Spleen (tissue), 13 donors: ENCODE results near the gene COL12A1. TPM values are rescaled to one million over a fixed set of nuclear protein-coding genes. Genes with fewer than 3 reads are reported as not detected.

Experiments
- DNase-seq: peaks from one replicate; pipeline ENCODE4 v3.0.0-alpha.2; 2020
- H3K27ac ChIP-seq, 8 donors: fragments of 200-600 bp; sonication (generic) in 7 of 8; 1 replicate in 4 of 8; 2 replicates in 4 of 8; pipeline versions ENCODE4 v1.5.0 to v1.8.0; 2016 to 2021; ENCODE audit warnings: inconsistent platforms in 4 of 8, mild to moderate bottlenecking in 4 of 8, moderate library complexity in 1 of 8
- H3K27me3 ChIP-seq, 7 donors: fragments of 200-600 bp; sonication (generic) in 6 of 7; replicated peaks in 1 of 7; 1 replicate in 4 of 7; 2 replicates in 3 of 7; pipeline versions ENCODE4 v1.5.0 to v1.8.0; 2016 to 2021; ENCODE audit warnings: inconsistent platforms in 3 of 7, mild to moderate bottlenecking in 1 of 7
- H3K36me3 ChIP-seq, 6 donors: fragments of 200-600 bp; sonication (generic) in 5 of 6; 1 replicate in 4 of 6; 2 replicates in 2 of 6; pipeline versions ENCODE4 v1.5.0 to v1.8.0; 2016 to 2021; ENCODE audit warnings: inconsistent platforms in 2 of 6
- H3K4me1 ChIP-seq, 6 donors: fragments of 200-600 bp; sonication (generic) in 5 of 6; 1 replicate in 3 of 6; 2 replicates in 3 of 6; pipeline versions ENCODE4 v1.5.0 to v1.8.0; 2016 to 2021; ENCODE audit warnings: inconsistent platforms in 3 of 6
- H3K4me3 ChIP-seq, 8 donors: fragments of 200-600 bp; sonication (generic) in 7 of 8; 1 replicate in 4 of 8; 2 replicates in 4 of 8; pipeline versions ENCODE4 v1.5.0 to v1.8.0; 2016 to 2021; ENCODE audit warnings: inconsistent platforms in 4 of 8, mild to moderate bottlenecking in 4 of 8, moderate library complexity in 2 of 8
- H3K9me3 ChIP-seq, 8 donors: fragments of 200-600 bp; sonication (generic) in 7 of 8; 1 replicate in 4 of 8; 2 replicates in 4 of 8; pipeline versions ENCODE4 v1.5.0 to v1.8.0; 2016 to 2021; ENCODE audit warnings: inconsistent platforms in 4 of 8
- POLR2A ChIP-seq, 3 donors: fragments of 450-650 bp; IDR thresholded peaks; one replicate each; pipeline ENCODE4 v1.5.1; 2017; ENCODE audit warnings: antibody characterized with exemption in 3 of 3, mild to moderate bottlenecking in 1 of 3
- POLR2AphosphoS5 ChIP-seq, 3 donors: sonication (generic); formaldehyde crosslinking; IDR thresholded peaks; one replicate each; pipeline ENCODE4 v1.5.1; 2017; ENCODE audit warnings: antibody characterized with exemption in 3 of 3
- whole genome bisulfite sequencing, 5 donors: extraction: QIAGEN DNeasy Blood & Tissue Kit in 3 of 5; methylation state at CpG; one replicate each; pipeline versions ENCODE4 v1.1.5 to v1.1.7; 2013 to 2018; 5-methylcytosine and 5-hydroxymethylcytosine counted together
- intact Hi-C: fragments of 100-400 bp; cut with DNase I; formaldehyde crosslinking; loops from one replicate; pipeline ENCODE4 v1.15.0; 2023; ENCODE audit warnings: low total_unique reads
- long read RNA-seq, 2 donors: transcript quantifications; one replicate each; lab custom pipeline, GENCODE V29; 2026
- polyA plus RNA-seq, 3 donors: library from polyadenylated mRNA; stranded (reverse); fragments of 200-250 nt; gene quantifications; one replicate each; pipeline ENCODE4 v1.2.1, GENCODE V29; 2013
- total RNA-seq, 7 donors: library from RNA; depleted of rRNA in 3 of 7; stranded (reverse); fragments of >200 nt in 3 of 7; fragmentation: NEBNext Ultra II Directional in 4 of 7; extraction: Animal tissue kit (Norgen Biotek cat#: 25700) in 4 of 7; gene quantifications; one replicate each; pipeline versions ENCODE4 v1.1.0 to v1.2.1, GENCODE V29; 2016 to 2021
- TF ChIP-seq, protein P1 (sequence below), 11 experiments: fragments of 200-600 bp in 7 of 11; fragments of 450-650 bp in 4 of 11; sonication (generic) in 4 of 11; IDR thresholded peaks in 8 of 11; conservative IDR thresholded peaks in 3 of 11; 1 replicate in 7 of 11; 2 replicates in 4 of 11; pipeline versions ENCODE4 v1.4.0 to v1.8.0; 2016 to 2021; ENCODE audit warnings: antibody characterized with exemption in 11 of 11, inconsistent platforms in 4 of 11, mild to moderate bottlenecking in 1 of 11
- donor health status: healthy with polysubstance abuse.
- donor health status: DM: no; HTN: no; CAD: no; lungs with moderate emphysema.
- donor health status: DM: no; HTN: no; CAD: no.
- donor health status: Bipolar disorder and iron deficiency.
- donor health status: healthy.
- donor health status: DM: no; HTN: no; CAD: no.
- donor health status: DM: yes; HTN: yes; CAD: no.

The COL12A1 gene
- 10 to 100 TPM; 20.4 to 32.6 (median 23.7) TPM for total RNA-seq
- 1 to 10 TPM; 2.5 to 7.1 (median 4.6) TPM for polyA plus RNA-seq
- long read RNA-seq, donor 1, partial matches to known transcripts: 12 of 12 reads
- long read RNA-seq, donor 1, other reads (novel, unspliced or antisense): 0 of 12 reads
- long read RNA-seq, donor 2, partial matches to known transcripts: 19 of 20 reads
- long read RNA-seq, donor 2, other reads (novel, unspliced or antisense): 0 of 20 reads

DNA sequence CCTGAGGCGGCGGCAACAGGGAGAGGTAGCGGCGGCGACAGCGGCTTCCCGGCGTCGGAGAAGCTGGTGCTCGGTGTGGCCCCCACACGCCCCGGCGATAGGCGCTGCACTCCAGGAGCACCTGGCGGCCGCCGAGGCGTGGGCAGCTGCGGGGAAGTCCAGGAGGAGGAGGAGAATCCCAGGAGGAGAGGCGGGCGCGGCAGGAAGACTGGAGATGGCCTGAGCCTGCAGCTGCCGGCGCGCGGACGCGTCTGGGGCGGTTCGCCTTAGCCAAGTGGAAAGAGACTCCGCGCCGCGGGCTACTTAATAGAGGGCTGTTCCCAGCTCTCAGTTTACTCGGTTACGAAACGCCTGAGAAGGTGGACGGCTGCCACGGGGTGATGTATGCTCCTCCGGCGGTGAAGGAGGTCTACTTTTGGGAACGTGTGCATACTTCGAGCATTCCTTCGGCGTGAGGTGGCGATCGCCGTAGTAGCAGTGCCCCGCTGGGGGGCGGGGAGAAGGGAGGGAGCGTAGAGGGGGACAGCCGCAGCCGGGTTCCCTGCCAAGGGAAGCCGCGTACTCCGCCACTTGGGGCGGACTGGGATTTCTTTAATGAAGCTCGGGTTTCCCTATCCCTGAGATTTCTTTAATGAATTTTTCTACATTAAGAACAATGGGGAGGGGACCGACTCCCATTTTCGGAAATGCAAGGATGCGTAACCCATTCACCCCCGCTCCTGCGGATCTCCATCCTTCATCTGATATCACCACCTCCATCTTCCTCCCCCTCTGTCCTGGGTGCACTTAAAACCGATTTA is at the start of gene COL12A1:
COL12A1 (minus strand) TSS at position 278 of the 800 bp plus-strand sequence. CDS start 3,261 bp downstream, outside the sequence.
- 1 to 8% (median 2%) methylated on average over 47 to 64 of the region's 64 CpGs for WGBS, 5 donors
- Histone ChIP-seq H3K9me3 (no peaks in the 10 kb centered on the region), H3K4me3 (peak within 1 kb of the TSS; percentile 20 to 67 (median 42)), H3K27ac (peak within 1 kb of the TSS in 7 of 8 donors; percentile 4 to 64 (median 60)), H3K36me3 (no peaks in the 10 kb centered on the region), H3K4me1 (peaks cover 29 to 78% (median 62%) of the 10 kb centered on the region in 6 donors), H3K27me3 (peaks cover 10 to 99% (median 73%) of the 10 kb centered on the region in 7 donors)
- peak; percentile 81 for DNase-seq
- intact Hi-C loops: loop anchor here (5.0 to 10.0 kb wide), 2 partner anchors 1114 to 1351 kb away; no protein-coding TSS in a partner anchor
- TF ChIP-seq, protein P1, sequence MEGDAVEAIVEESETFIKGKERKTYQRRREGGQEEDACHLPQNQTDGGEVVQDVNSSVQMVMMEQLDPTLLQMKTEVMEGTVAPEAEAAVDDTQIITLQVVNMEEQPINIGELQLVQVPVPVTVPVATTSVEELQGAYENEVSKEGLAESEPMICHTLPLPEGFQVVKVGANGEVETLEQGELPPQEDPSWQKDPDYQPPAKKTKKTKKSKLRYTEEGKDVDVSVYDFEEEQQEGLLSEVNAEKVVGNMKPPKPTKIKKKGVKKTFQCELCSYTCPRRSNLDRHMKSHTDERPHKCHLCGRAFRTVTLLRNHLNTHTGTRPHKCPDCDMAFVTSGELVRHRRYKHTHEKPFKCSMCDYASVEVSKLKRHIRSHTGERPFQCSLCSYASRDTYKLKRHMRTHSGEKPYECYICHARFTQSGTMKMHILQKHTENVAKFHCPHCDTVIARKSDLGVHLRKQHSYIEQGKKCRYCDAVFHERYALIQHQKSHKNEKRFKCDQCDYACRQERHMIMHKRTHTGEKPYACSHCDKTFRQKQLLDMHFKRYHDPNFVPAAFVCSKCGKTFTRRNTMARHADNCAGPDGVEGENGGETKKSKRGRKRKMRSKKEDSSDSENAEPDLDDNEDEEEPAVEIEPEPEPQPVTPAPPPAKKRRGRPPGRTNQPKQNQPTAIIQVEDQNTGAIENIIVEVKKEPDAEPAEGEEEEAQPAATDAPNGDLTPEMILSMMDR (IDR thresholded peaks at IDR 0.05 in 8 of 11, conservative IDR thresholded peaks at IDR 0.05 in 3 of 11): no peak
- peak in 2 of 3 donors; percentile 54 to 64 for TF ChIP-seq POLR2AphosphoS5 (IDR thresholded peaks at IDR 0.05)
- no peak for TF ChIP-seq POLR2A (IDR thresholded peaks at IDR 0.05)

DNA sequence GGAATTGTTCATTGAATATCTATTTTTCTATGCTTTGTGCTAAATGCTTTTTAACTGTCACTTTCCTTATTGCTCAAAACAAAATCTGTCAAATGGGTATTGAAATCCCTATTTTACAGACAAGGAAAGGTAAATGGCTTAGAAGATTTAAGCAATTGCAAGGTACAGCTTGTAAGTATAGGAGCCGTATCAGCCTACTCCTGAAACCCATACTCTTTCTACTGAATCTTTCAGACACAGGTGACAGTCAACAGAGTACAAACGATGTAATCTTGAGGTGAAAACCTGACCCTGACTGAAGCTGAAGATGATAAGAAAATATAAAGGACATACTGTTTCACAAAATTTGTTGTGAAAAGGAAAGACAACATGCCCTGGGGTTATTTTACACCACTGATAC is 44.7 kb upstream of the COL12A1 start:
- no peaks in the 10 kb centered on the region for H3K27me3 ChIP-seq
- intact Hi-C loops: no loop called here
- no peak overlapping the region for H3K27ac ChIP-seq
- H3K9me3 ChIP-seq: no peaks in the 10 kb centered on the region
- H3K36me3 ChIP-seq: peaks cover 0 to 35% (median 12%) of the 10 kb centered on the region in 6 donors
- no peaks in the 10 kb centered on the region for H3K4me1 ChIP-seq
- TF ChIP-seq, protein P1 (IDR thresholded peaks at IDR 0.05 in 8 of 11, conservative IDR thresholded peaks at IDR 0.05 in 3 of 11): no peak
- TF ChIP-seq POLR2AphosphoS5 (IDR thresholded peaks at IDR 0.05) (no peak), POLR2A (IDR thresholded peaks at IDR 0.05) (no peak)
- DNase-seq: no peak
- H3K4me3 ChIP-seq: no peak overlapping the region
- WGBS, 5 donors: 82 to 91% (median 84%) methylated on average over 2 of the region's 2 CpGs

DNA sequence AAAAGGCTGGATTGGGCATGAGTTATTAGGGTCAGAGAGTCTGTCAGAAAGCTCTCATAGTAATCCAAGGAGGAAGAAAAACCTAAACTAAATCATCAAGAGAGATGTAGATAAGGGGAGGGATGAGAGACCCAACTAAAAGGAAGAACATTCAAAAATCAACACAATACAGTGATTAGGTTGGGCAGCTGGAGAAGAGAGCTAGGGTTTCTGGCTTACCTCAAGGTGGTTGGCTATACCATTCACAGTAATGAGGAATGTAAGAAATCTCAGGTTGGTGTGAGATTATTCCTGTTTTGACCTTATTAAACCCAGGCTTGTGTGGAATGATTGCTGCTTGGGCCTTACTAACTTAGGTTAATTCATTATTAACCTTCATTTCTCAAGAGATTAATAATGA is 44.0 kb upstream of the COL12A1 start:
- H3K9me3 ChIP-seq: no peaks in the 10 kb centered on the region
- H3K4me1 ChIP-seq: no peaks in the 10 kb centered on the region
- TF ChIP-seq, protein P1 (IDR thresholded peaks at IDR 0.05 in 8 of 11, conservative IDR thresholded peaks at IDR 0.05 in 3 of 11): no peak
- TF ChIP-seq POLR2AphosphoS5 (IDR thresholded peaks at IDR 0.05) (no peak), POLR2A (IDR thresholded peaks at IDR 0.05) (no peak)
- no peak overlapping the region for H3K4me3 ChIP-seq
- no peak overlapping the region for H3K27ac ChIP-seq
- no peaks in the 10 kb centered on the region for H3K27me3 ChIP-seq
- peaks cover 0 to 28% (median 6%) of the 10 kb centered on the region in 6 donors for H3K36me3 ChIP-seq
- no peak for DNase-seq
- intact Hi-C loops: no loop called here

DNA sequence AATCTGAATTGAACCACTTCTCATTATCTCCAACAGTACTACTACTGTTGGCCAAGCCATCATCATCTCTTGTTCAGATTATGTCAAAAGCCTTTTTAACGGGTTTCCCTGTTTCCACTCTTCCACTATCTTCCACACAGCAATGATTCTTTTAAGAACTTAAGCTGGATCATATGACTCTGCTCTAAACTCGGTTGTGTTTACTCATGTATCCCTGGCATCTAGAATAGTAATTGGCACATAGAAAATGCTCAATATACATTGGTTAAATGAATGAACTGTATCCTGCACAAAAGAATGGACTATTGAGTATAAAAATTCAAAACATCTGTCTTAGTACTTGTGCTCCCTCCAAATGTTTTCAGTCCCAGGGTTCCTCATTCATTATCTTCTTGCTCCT is 40.5 kb upstream of the COL12A1 start:
- DNase-seq: no peak
- intact Hi-C loops: no loop called here
- Histone ChIP-seq H3K27me3 (no peaks in the 10 kb centered on the region), H3K36me3 (peaks cover 0 to 4% (median 0%) of the 10 kb centered on the region in 6 donors), H3K9me3 (no peaks in the 10 kb centered on the region), H3K4me1 (peaks cover 2 to 27% (median 21%) of the 10 kb centered on the region in 6 donors), H3K4me3 (no peak overlapping the region), H3K27ac (no peak overlapping the region)
- 71 to 88% (median 79%) methylated on average over 2 of the region's 2 CpGs for WGBS, 5 donors
- no peak for TF ChIP-seq POLR2AphosphoS5 (IDR thresholded peaks at IDR 0.05)
- TF ChIP-seq, protein P1 (IDR thresholded peaks at IDR 0.05 in 8 of 11, conservative IDR thresholded peaks at IDR 0.05 in 3 of 11): no peak
- no peak for TF ChIP-seq POLR2A (IDR thresholded peaks at IDR 0.05)
